A673 (cell line): ENCODE measurements around the gene CALHM2. TPM values are rescaled to one million over a fixed set of nuclear protein-coding genes. Genes with fewer than 3 reads are reported as not detected.

Experiments
- BruUV-seq: library from RNA; stranded (reverse); fragments of 400-500 nt; replicated peaks from 2 replicates; lab custom pipeline; 2021; lab: Mats Ljungman, UMichigan
- CTCF ChIA-PET: fragments of 300-600 bp; sonication (Branson Sonifier 250); formaldehyde crosslinking; loops from one replicate; lab custom pipeline; 2022; ENCODE audit warnings: antibody characterized with exemption; lab: Charles Lee
- POLR2A ChIA-PET: fragments of 300-600 bp; sonication (Branson Sonifier 250); formaldehyde crosslinking; loops from one replicate; lab custom pipeline; 2022; ENCODE audit warnings: antibody characterized with exemption; ENCODE audit not compliant: low non-redundant PET; lab: Charles Lee
- DNase-seq: peaks from one replicate; pipeline ENCODE4 v3.0.0-alpha.2; 2015; ENCODE audit warnings: low spot score
- H3K27ac ChIP-seq: fragments of 200-600 bp; sonication (generic); 2 replicates; pipeline ENCODE4 v1.5.1; 2016; ENCODE audit warnings: mixed run types, low read depth, mild to moderate bottlenecking, mixed read lengths, antibody characterized with exemption, low read length; ENCODE audit not compliant: poor library complexity, severe bottlenecking
- H3K27me3 ChIP-seq: fragments of 200-600 bp; sonication (generic); replicated peaks from 2 replicates; pipeline ENCODE4 v1.6.1; 2017; ENCODE audit warnings: mixed run types, low read depth, mild to moderate bottlenecking, mixed read lengths, antibody characterized with exemption, low read length; ENCODE audit not compliant: insufficient read depth, poor library complexity
- H3K36me3 ChIP-seq: fragments of 200-600 bp; sonication (generic); 2 replicates; pipeline ENCODE4 v1.6.1; 2016; ENCODE audit warnings: mixed run types, mild to moderate bottlenecking, mixed read lengths, antibody characterized with exemption, low read length; ENCODE audit not compliant: insufficient read depth, poor library complexity, severe bottlenecking
- H3K4me1 ChIP-seq: fragments of 200-600 bp; sonication (generic); 2 replicates; pipeline ENCODE4 v1.6.1; 2017; ENCODE audit warnings: mixed run types, mild to moderate bottlenecking, mixed read lengths, antibody characterized with exemption, low read length; ENCODE audit not compliant: insufficient read depth, poor library complexity, severe bottlenecking
- H3K4me3 ChIP-seq: fragments of 200-600 bp; sonication (generic); 2 replicates; pipeline ENCODE4 v1.5.1; 2016; ENCODE audit warnings: low read depth, mixed run types, mild to moderate bottlenecking, mixed read lengths, low read length; ENCODE audit not compliant: poor library complexity, severe bottlenecking
- H3K9me3 ChIP-seq: fragments of 200-600 bp; sonication (generic); 2 replicates; pipeline ENCODE4 v1.6.1; 2016; ENCODE audit warnings: mixed run types, low read depth, mild to moderate bottlenecking, mixed read lengths, antibody characterized with exemption, low read length; ENCODE audit not compliant: poor library complexity, severe bottlenecking
- CTCF ChIP-seq: fragments of 300-800, 200-600 bp; sonication (generic); conservative IDR thresholded peaks from 2 replicates; pipeline ENCODE4 v1.5.1; 2017; ENCODE audit warnings: low read depth, mild to moderate bottlenecking, antibody characterized with exemption, low read length, moderate library complexity, mixed read lengths
- EZH2 ChIP-seq: fragments of 200-600 bp; sonication (generic); IDR thresholded peaks from 2 replicates; pipeline ENCODE4 v1.6.1; 2017; ENCODE audit warnings: borderline replicate concordance, low read depth, mild to moderate bottlenecking, mixed read lengths, antibody characterized with exemption, low read length; ENCODE audit not compliant: poor library complexity, severe bottlenecking
- intact Hi-C: fragments of 100-400 bp; cut with micrococcal nuclease; formaldehyde crosslinking; loops from one replicate; pipeline ENCODE4 v1.10.0; 2022; ENCODE audit not compliant: unreplicated experiment
- total RNA-seq: library from RNA; stranded (reverse); gene quantifications from 2 replicates; pipeline ENCODE4 v1.2.3, GENCODE V29; 2021

Gene CALHM2
- total RNA-seq, 1 experiment from 2014 or later, result 5.9 TPM

DNA sequence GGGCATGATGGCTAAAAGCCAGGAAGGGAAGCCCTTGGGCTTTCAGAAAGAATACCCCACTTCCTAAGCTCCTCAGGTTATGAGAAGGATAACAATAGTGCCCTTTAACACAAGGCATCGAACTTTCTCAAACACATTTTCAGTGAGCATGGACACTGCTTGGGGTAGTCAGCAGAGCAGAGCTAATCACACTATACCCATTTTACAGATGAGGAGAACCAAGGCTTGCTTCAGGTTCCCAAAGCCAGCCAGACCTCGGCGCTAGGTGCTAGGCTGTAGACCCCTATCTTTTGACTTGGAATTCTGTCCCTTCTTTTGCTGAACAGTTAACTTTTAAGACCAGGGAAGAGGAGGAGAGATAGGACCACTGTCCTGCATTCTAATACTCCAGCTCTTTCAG is 43.2 kb upstream of the CALHM2 start:
- no peaks in the 10 kb centered on the region for H3K36me3 ChIP-seq
- no peak overlapping the region for H3K27ac ChIP-seq
- TF ChIP-seq EZH2 (no peak), CTCF (no peak)
- intact Hi-C loops, result no loop called here
- H3K4me1 ChIP-seq, result peaks cover 15% of the 10 kb centered on the region
- CTCF ChIA-PET, result no interaction called here
- no peak for DNase-seq
- H3K4me3 ChIP-seq, result no peak overlapping the region
- peaks cover 50% of the 10 kb centered on the region for H3K27me3 ChIP-seq
- POLR2A ChIA-PET, result no interaction called here
- no TSS peak for BruUV-seq
- H3K9me3 ChIP-seq, result no peaks in the 10 kb centered on the region

DNA sequence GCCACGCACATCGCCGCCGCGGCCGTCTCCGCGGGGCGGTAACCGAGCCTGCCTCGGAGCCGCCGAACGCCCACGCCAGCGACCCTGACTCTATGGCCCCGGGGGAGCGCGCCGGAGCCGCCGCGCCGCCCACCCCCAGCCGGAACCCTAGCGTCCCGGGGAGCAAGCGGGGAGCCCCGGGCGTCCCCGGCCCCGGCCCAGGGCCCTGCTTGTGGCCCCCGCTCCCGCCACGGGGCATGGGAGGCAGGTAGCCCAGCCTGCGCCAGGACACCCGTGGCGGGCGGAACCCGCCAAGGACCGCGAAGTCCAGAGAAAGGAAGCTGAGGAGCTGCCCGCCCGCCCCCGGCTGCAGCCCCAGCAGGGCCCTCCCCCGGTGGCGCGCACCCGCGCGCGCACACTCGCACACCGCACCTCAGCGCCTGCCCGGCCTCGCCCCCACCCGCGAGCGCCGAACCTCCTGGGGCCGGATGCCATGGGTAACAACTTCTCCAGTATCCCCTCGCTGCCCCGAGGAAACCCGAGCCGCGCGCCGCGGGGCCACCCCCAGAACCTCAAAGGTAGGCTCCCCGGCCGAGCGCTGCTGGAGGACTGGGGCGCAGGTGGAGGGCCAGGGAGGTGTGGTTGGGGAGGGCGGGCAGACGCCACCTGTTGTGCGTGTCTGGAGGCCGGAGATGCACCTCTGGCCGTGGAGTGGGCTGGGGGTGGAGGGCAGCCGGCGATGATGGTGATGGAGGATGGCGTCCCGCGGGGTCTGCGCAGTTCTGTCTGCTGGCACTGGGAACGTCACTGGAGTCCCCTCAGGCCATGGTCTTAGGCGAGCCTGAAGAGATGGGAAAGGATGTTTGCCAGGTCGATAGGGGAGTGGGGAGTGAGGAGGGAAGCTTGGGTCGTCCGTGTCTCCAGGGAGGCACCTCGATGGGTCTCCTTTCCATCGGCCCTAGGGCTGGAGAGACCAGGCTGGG is 42.0 kb upstream of the CALHM2 start:
- BruUV-seq, result no TSS peak
- Histone ChIP-seq H3K27me3 (peaks cover 50% of the 10 kb centered on the region), H3K4me1 (peaks cover 15% of the 10 kb centered on the region), H3K4me3 (peak overlapping the region; percentile 58), H3K36me3 (no peaks in the 10 kb centered on the region), H3K9me3 (no peaks in the 10 kb centered on the region), H3K27ac (no peak overlapping the region)
- intact Hi-C loops, result no loop called here
- ChIA-PET POLR2A (no interaction called here), CTCF (interaction anchor here (1.1 kb wide), 1 partner anchor 49 kb away, joined by 4 read pairs; no protein-coding TSS in a partner anchor)
- TF ChIP-seq CTCF, result no peak
- no peak for TF ChIP-seq EZH2
- no peak for DNase-seq

DNA sequence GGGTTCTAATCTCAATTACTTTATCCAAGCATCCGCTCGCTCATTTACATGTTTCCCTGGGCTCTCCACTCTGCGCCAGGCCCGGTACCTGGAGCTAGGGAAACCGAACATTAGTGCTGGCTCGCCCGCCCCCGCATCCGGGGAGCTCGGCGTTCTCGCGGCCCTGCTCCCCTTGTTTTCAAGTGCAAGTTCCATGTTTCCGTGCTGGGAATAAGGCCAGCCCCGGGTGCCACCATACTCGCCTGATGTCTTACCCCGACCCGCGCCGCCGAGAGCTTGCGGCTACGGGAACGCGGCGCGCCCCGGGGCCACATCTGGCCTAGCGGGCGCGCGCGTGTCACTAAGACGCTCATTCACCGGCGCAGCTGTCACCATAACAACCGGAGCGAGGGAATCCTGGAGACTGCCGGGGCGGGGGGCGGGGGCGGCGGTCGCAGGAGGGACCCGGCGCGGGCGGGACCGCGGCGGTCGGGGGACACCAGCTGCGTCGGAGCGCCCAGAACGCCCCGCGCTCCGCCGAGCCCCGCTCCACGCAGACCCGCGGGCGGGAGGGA is 41.3 kb upstream of the CALHM2 start, which contains the start of gene NEURL1:
Gene NEURL1 (plus strand): TSS at position 344 of the 554 bp plus-strand sequence. CDS start 683 bp downstream, outside the sequence.
- Histone ChIP-seq H3K27me3 (peaks cover 45% of the 10 kb centered on the region), H3K36me3 (no peaks in the 10 kb centered on the region), H3K9me3 (no peaks in the 10 kb centered on the region), H3K4me1 (peaks cover 15% of the 10 kb centered on the region), H3K27ac (no peak within 1 kb of the TSS), H3K4me3 (peak within 1 kb of the TSS; percentile 58)
- DNase-seq, result peak; percentile 55
- POLR2A ChIA-PET, result interaction anchor here (0.7 kb wide), 1 partner anchor 49 kb away, joined by 4 read pairs; no protein-coding TSS in a partner anchor
- intact Hi-C loops, result no loop called here
- CTCF ChIA-PET, result interaction anchor here (1.1 kb wide), 1 partner anchor 49 kb away, joined by 4 read pairs; no protein-coding TSS in a partner anchor
- no TSS peak for BruUV-seq
- no peak for TF ChIP-seq EZH2
- TF ChIP-seq CTCF, result no peak
